RWPE2 (cell line): ENCODE results near the gene MGMT.

Experiments used
- ATAC-seq: fragments of 200-7000 bp; cut with Tn5 transposase; 3 replicates; pipeline ENCODE4 v1.9.1; 2021; ENCODE audit warnings: low read depth
- DNase-seq: peaks from one replicate; pipeline ENCODE4 v3.0.0-alpha.2; 2020; ENCODE audit warnings: low spot score
- H3K27ac ChIP-seq: fragments of 450-650 bp; 2 replicates; pipeline ENCODE4 v1.5.1; 2017; ENCODE audit warnings: mild to moderate bottlenecking; ENCODE audit not compliant: poor library complexity, severe bottlenecking
- H3K27me3 ChIP-seq: fragments of 250-450 bp; sonication (Bioruptor Pico); 2 replicates; pipeline ENCODE4 v1.5.1; 2021; ENCODE audit warnings: mild to moderate bottlenecking, moderate library complexity; ENCODE audit not compliant: insufficient read depth, poor library complexity, severe bottlenecking
- H3K36me3 ChIP-seq: fragments of 250-450 bp; sonication (Bioruptor Pico); 2 replicates; pipeline ENCODE4 v1.5.1; 2020; ENCODE audit warnings: low read depth, mild to moderate bottlenecking, moderate library complexity
- H3K4me1 ChIP-seq: fragments of 250-450 bp; sonication (Bioruptor Pico); 2 replicates; pipeline ENCODE4 v1.5.1; 2021; ENCODE audit warnings: mild to moderate bottlenecking, moderate library complexity; ENCODE audit not compliant: insufficient read depth, poor library complexity, severe bottlenecking
- H3K4me3 ChIP-seq: fragments of 250-450 bp; sonication (Bioruptor Pico); 2 replicates; pipeline ENCODE4 v1.5.1; 2021; ENCODE audit warnings: mild to moderate bottlenecking, moderate library complexity; ENCODE audit not compliant: severe bottlenecking
- H3K9me3 ChIP-seq: fragments of 250-450 bp; sonication (Bioruptor Pico); 2 replicates; pipeline ENCODE4 v1.5.1; 2021; ENCODE audit warnings: mild to moderate bottlenecking, moderate library complexity; ENCODE audit not compliant: severe bottlenecking
- CTCF ChIP-seq: fragments of 450-650 bp; IDR thresholded peaks from one replicate; pipeline ENCODE4 v1.5.1; 2017; ENCODE audit warnings: mild to moderate bottlenecking, moderate library complexity; ENCODE audit not compliant: poor library complexity, severe bottlenecking

Gene MGMT

GRCh38 chr10:129446183-129446581 lies 20.9 kb upstream of the MGMT start:
- Histone ChIP-seq H3K36me3 (no peaks in the 10 kb centered on the region), H3K27ac (no peak overlapping the region), H3K4me3 (no peak overlapping the region), H3K9me3 (no peaks in the 10 kb centered on the region), H3K27me3 (no peaks in the 10 kb centered on the region), H3K4me1 (no peaks in the 10 kb centered on the region)
- no peak for ATAC-seq
- DNase-seq = no peak
- TF ChIP-seq CTCF = no peak

GRCh38 chr10:129447486-129447885 lies 19.6 kb upstream of the MGMT start:
- no peak for TF ChIP-seq CTCF

GRCh38 chr10:129448086-129448485 lies 19.0 kb upstream of the MGMT start:
- DNase-seq = no peak
- Histone ChIP-seq H3K4me1 (no peaks in the 10 kb centered on the region), H3K4me3 (no peak overlapping the region), H3K27ac (no peak overlapping the region), H3K36me3 (no peaks in the 10 kb centered on the region), H3K9me3 (no peaks in the 10 kb centered on the region), H3K27me3 (no peaks in the 10 kb centered on the region)
- no peak for ATAC-seq
- TF ChIP-seq CTCF = no peak

More at GRCh38 chr10:129447486-129447885, 19.6 kb upstream of the MGMT start:
- DNase-seq = no peak
- H3K36me3 ChIP-seq = no peaks in the 10 kb centered on the region
- no peaks in the 10 kb centered on the region for H3K9me3 ChIP-seq
- no peak overlapping the region for H3K4me3 ChIP-seq
- no peak overlapping the region for H3K27ac ChIP-seq
- ATAC-seq = no peak
- H3K27me3 ChIP-seq = no peaks in the 10 kb centered on the region
- H3K4me1 ChIP-seq = no peaks in the 10 kb centered on the region

- ATAC-seq = no peak
Measured at GRCh38 chr10:129448539-129448938, 18.5 kb upstream of the MGMT start.

More at GRCh38 chr10:129448539-129448938, 18.5 kb upstream of the MGMT start:
- no peaks in the 10 kb centered on the region for H3K36me3 ChIP-seq
- no peaks in the 10 kb centered on the region for H3K27me3 ChIP-seq
- no peak overlapping the region for H3K27ac ChIP-seq
- TF ChIP-seq CTCF = no peak
- H3K4me3 ChIP-seq = no peak overlapping the region
- H3K4me1 ChIP-seq = no peaks in the 10 kb centered on the region
- DNase-seq = no peak
- H3K9me3 ChIP-seq = no peaks in the 10 kb centered on the region
